HepG2 (cell line): Measurements from ENCODE around the gene PCDHGB2. TPM values are rescaled to one million over a fixed set of nuclear protein-coding genes. Genes with fewer than 3 reads are reported as not detected.
A peak's percentile ranks its signal among the peaks of the same experiment; 100 is the strongest.

Experiments
- ATAC-seq: fragments of 200-7000 bp; cut with Tn5 transposase; 3 replicates; pipeline ENCODE4 v1.9.1; 2020; ENCODE audit warnings: mild to moderate bottlenecking, moderate library complexity
- BruUV-seq: library from RNA; stranded (reverse); fragments of 400-500 nt; replicated peaks from 2 replicates; lab custom pipeline; 2021; lab: Mats Ljungman, UMichigan
- CTCF ChIA-PET: fragments of 300-600 bp; formaldehyde crosslinking; extraction: SDS; loops from one replicate; lab custom pipeline; 2021; ENCODE audit warnings: low total read pairs, inconsistent platforms, low intra/inter-chr PET ratio; lab: Yijun Ruan, JAX
- POLR2A ChIA-PET: fragments of 350-600 bp; sonication (Branson Sonifier 250); formaldehyde crosslinking; loops from one replicate; lab custom pipeline; 2020; ENCODE audit warnings: antibody characterized with exemption, inconsistent platforms; lab: Yijun Ruan, JAX
- DNase-seq: peaks from one replicate; pipeline ENCODE4 v3.0.0-alpha.2; 2015; ENCODE audit warnings: low spot score
- FAIRE-seq: peaks from 3 replicates; lab custom pipeline; 2011; peaks lifted over from hg19 to GRCh38; lab: Jason Lieb, UNC
- H2AFZ ChIP-seq: one replicate; pipeline ENCODE4 v1.6.1; 2011; ENCODE audit warnings: low read length, inconsistent platforms
- H3K27ac ChIP-seq: fragments of 300-600 bp; 3 replicates; pipeline ENCODE4 v1.8.0; 2011; ENCODE audit warnings: mixed run types, mild to moderate bottlenecking, mixed read lengths, low read length, inconsistent platforms; ENCODE audit not compliant: insufficient read depth; ENCODE audit errors: extremely low read length
- H3K27me3 ChIP-seq, 2 experiments: fragments of 200-600 bp in 1 of 2; 2 replicates in 1 of 2; 3 replicates in 1 of 2; pipeline versions ENCODE4 v1.6.0 to v1.8.0; 2011; ENCODE audit warnings: low read length in 2 of 2, mild to moderate bottlenecking in 2 of 2, moderate library complexity in 2 of 2, inconsistent platforms in 1 of 2; ENCODE audit not compliant: insufficient read depth in 2 of 2, control insufficient read depth in 1 of 2
- H3K36me3 ChIP-seq, 2 experiments: fragments of 200-600 bp in 1 of 2; replicated peaks in 1 of 2; 2 replicates in 1 of 2; 3 replicates in 1 of 2; pipeline versions ENCODE4 v1.5.1 to v1.8.0; 2011; ENCODE audit warnings: low read length in 2 of 2, inconsistent platforms in 1 of 2; ENCODE audit not compliant: insufficient read depth in 2 of 2, control insufficient read depth in 1 of 2
- H3K4me1 ChIP-seq: 2 replicates; pipeline ENCODE4 v1.5.1; 2012; ENCODE audit warnings: low read length, inconsistent platforms; ENCODE audit not compliant: insufficient read depth
- H3K4me2 ChIP-seq: 2 replicates; pipeline ENCODE4 v1.6.0; 2011; ENCODE audit warnings: low read depth, low read length, inconsistent platforms
- H3K4me3 ChIP-seq, 3 experiments: fragments of 200-600 bp in 1 of 3; sonication (generic), shearing (Covaris generic) in 1 of 3; replicated peaks in 1 of 3; 2 replicates each; pipeline ENCODE4 v1.5.1; 2011 to 2016; ENCODE audit warnings: low read length in 3 of 3, inconsistent platforms in 2 of 3, low read depth in 2 of 3, mild to moderate bottlenecking in 2 of 3, control low read depth in 1 of 3, mixed read lengths in 1 of 3; ENCODE audit not compliant: insufficient read depth in 1 of 3
- H3K79me2 ChIP-seq: one replicate; pipeline ENCODE4 v1.6.1; 2011; ENCODE audit warnings: low read length, inconsistent platforms; ENCODE audit not compliant: insufficient read depth
- H3K9ac ChIP-seq: 2 replicates; pipeline ENCODE4 v1.6.0; 2011; ENCODE audit warnings: mild to moderate bottlenecking, low read depth, low read length, inconsistent platforms; ENCODE audit not compliant: insufficient read depth
- H3K9me3 ChIP-seq: 2 replicates; pipeline ENCODE4 v1.5.1; 2012; ENCODE audit warnings: mild to moderate bottlenecking, low read length
- H4K20me1 ChIP-seq: 2 replicates; pipeline ENCODE4 v1.6.0; 2011; ENCODE audit warnings: inconsistent platforms, mild to moderate bottlenecking, low read length, moderate library complexity; ENCODE audit not compliant: insufficient read depth
- CBFB ChIP-seq: sonication (generic); formaldehyde crosslinking; IDR thresholded peaks from 2 replicates; pipeline ENCODE4 v1.4.0; 2020; ENCODE audit warnings: missing genetic modification reagents
- GMEB1 ChIP-seq: sonication (generic); formaldehyde crosslinking; IDR thresholded peaks from 2 replicates; pipeline ENCODE4 v1.5.1; 2020; ENCODE audit warnings: missing genetic modification reagents, mild to moderate bottlenecking, borderline replicate concordance
- HHEX ChIP-seq: IDR thresholded peaks from 2 replicates; pipeline ENCODE4 v1.6.1; 2016; ENCODE audit warnings: control low read depth
- HOXA9 ChIP-seq: sonication (generic); formaldehyde crosslinking; IDR thresholded peaks from 2 replicates; pipeline ENCODE4 v1.8.1; 2022; ENCODE audit warnings: missing genetic modification reagents, mild to moderate bottlenecking, moderate library complexity, borderline replicate concordance
- MIER3 ChIP-seq: IDR thresholded peaks from 2 replicates; pipeline ENCODE4 v1.6.1; 2016; ENCODE audit warnings: missing compliant biosample characterization, borderline replicate concordance
- PHF8 ChIP-seq: sonication (generic); formaldehyde crosslinking; IDR thresholded peaks from 2 replicates; pipeline ENCODE4 v1.5.0; 2020; ENCODE audit warnings: missing genetic modification reagents
- POLR2AphosphoS2 ChIP-seq: IDR thresholded peaks from 2 replicates; pipeline ENCODE4 v1.6.1; 2011; ENCODE audit warnings: low read depth, low read length, improper control_type of control experiment
- STAG1 ChIP-seq: sonication (generic); formaldehyde crosslinking; IDR thresholded peaks from 2 replicates; pipeline ENCODE4 v1.4.0; 2020; ENCODE audit warnings: missing genetic modification reagents
- ZBTB10 ChIP-seq: sonication (generic); formaldehyde crosslinking; IDR thresholded peaks from 2 replicates; pipeline ENCODE4 v1.4.0; 2020; ENCODE audit warnings: missing genetic modification reagents, borderline replicate concordance
- ZNF343 ChIP-seq: sonication (generic); formaldehyde crosslinking; IDR thresholded peaks from 2 replicates; pipeline ENCODE4 v1.4.0; 2020; ENCODE audit warnings: mild to moderate bottlenecking, missing genetic modification reagents
- ZNF770 ChIP-seq: sonication (generic); formaldehyde crosslinking; IDR thresholded peaks from 2 replicates; pipeline ENCODE4 v1.5.0; 2020; ENCODE audit warnings: mild to moderate bottlenecking, missing genetic modification reagents
- ZSCAN20 ChIP-seq: sonication (generic); formaldehyde crosslinking; IDR thresholded peaks from 2 replicates; pipeline ENCODE4 v1.4.0; 2020; ENCODE audit warnings: missing genetic modification reagents, mild to moderate bottlenecking, borderline replicate concordance
- WGBS: methylation state at CpG from one replicate; pipeline ENCODE4 v1.1.6; 2017; ENCODE audit warnings: low lambda C conversion rate; 5-methylcytosine and 5-hydroxymethylcytosine counted together
- in situ Hi-C: cut with HindIII; loops from 2 replicates; pipeline ENCODE4 v1.10.0; 2017; ENCODE audit warnings: low pct_unique_long_range_greater_than_20kb; ENCODE audit not compliant: extremely low pct_ligation_motif_present
- intact Hi-C: fragments of 100-400 bp; cut with micrococcal nuclease; formaldehyde crosslinking; loops from one replicate; pipeline ENCODE4 v1.10.0; 2022; ENCODE audit not compliant: unreplicated experiment
- polyA plus RNA-seq, 8 experiments: library from polyadenylated mRNA; depleted of rRNA in 3 of 8; stranded (reverse) in 7 of 8; unstranded in 1 of 8; fragments of >200 nt; fragmentation: Illumina TruSeq in 4 of 8; extraction: Trizol in 4 of 8; gene quantifications; 2 replicates each; pipeline versions ENCODE4 v1.2.1 to v1.2.3, GENCODE V29; 2011 to 2016; ENCODE audit warnings: low read depth in 4 of 8, missing spikeins in 1 of 8, mixed read lengths in 1 of 8; ENCODE audit not compliant: insufficient read depth in 1 of 8
- total RNA-seq, 5 experiments: library from RNA; depleted of rRNA; stranded (reverse); fragments of >200 nt; fragmentation: Illumina TruSeq; extraction: Trizol; gene quantifications; 2 replicates each; pipeline ENCODE4 v1.2.3, GENCODE V29; 2016; ENCODE audit warnings: low read depth in 1 of 5

Gene PCDHGB2
- total and polyA plus RNA-seq, 2 of the 13 experiments (the other 11 are each of a cell fraction or from before 2014, with no cell fraction given) = 0.64 to 0.82 TPM

GRCh38 chr5:141373673-141374317 lies 14.0 kb downstream of the PCDHGB2 start, which contains the start of gene PCDHGA6:
Gene PCDHGA6, plus strand, starts transcription at chr5:141373891. Its CDS starts 193 bp downstream, at chr5:141374084.
- no peak within 1 kb of the TSS for H3K27ac ChIP-seq
- H3K79me2 ChIP-seq = no peaks in the 10 kb centered on the region
- no TSS peak for BruUV-seq
- no peak within 1 kb of the TSS for H3K9ac ChIP-seq
- no peaks in the 10 kb centered on the region for H3K36me3 ChIP-seq
- H3K4me2 ChIP-seq = no peak within 1 kb of the TSS
- DNase-seq (no peak), FAIRE-seq (no peak), ATAC-seq (no peak)
- no peaks in the 10 kb centered on the region for H4K20me1 ChIP-seq
- POLR2A ChIA-PET = no interaction called here
- H3K9me3 ChIP-seq = peaks cover 53% of the 10 kb centered on the region
- H3K27me3 ChIP-seq = no peaks in the 10 kb centered on the region
- no peak within 1 kb of the TSS for H3K4me3 ChIP-seq
- in situ Hi-C loops (no loop called here), intact Hi-C loops (no loop called here)
- no peaks in the 10 kb centered on the region for H3K4me1 ChIP-seq
- no peak for TF ChIP-seq GMEB1 (CRISPR knock-in tag)
- no peak for TF ChIP-seq HOXA9
- TF ChIP-seq STAG1 (CRISPR knock-in tag) = peak; percentile 30; the same call in 1 of the 2 replicates
- WGBS = 72% methylated on average over 22 of the region's 27 CpGs
- H2AFZ ChIP-seq = no peak within 1 kb of the TSS
- CTCF ChIA-PET = no interaction called here

- in situ Hi-C loops (no loop called here), intact Hi-C loops (no loop called here)
- Histone ChIP-seq H3K79me2 (no peaks in the 10 kb centered on the region), H3K36me3 (no peaks in the 10 kb centered on the region), H2AFZ (no peak overlapping the region), H3K27ac (no peak overlapping the region), H4K20me1 (no peaks in the 10 kb centered on the region), H3K4me1 (no peaks in the 10 kb centered on the region), H3K4me3 (no peak overlapping the region), H3K9me3 (peaks cover 53% of the 10 kb centered on the region), H3K9ac (no peak overlapping the region), H3K27me3 (no peaks in the 10 kb centered on the region), H3K4me2 (no peak overlapping the region)
- no peak for DNase-seq
- POLR2A ChIA-PET = no interaction called here
- CTCF ChIA-PET = no interaction called here
- FAIRE-seq = no peak
- no peak for ATAC-seq
- WGBS = 32% methylated on average over 4 of the region's 14 CpGs
- no TSS peak for BruUV-seq
- no peak for TF ChIP-seq POLR2AphosphoS2
- TF ChIP-seq ZNF343 (CRISPR knock-in tag) = no peak
- TF ChIP-seq ZSCAN20 (CRISPR knock-in tag) = no peak
- TF ChIP-seq ZNF770 (CRISPR knock-in tag) = no peak
- TF ChIP-seq PHF8 (CRISPR knock-in tag) = no peak
- TF ChIP-seq MIER3 (CRISPR knock-in tag) = no peak
- no peak for TF ChIP-seq ZBTB10 (CRISPR knock-in tag)
- no peak for TF ChIP-seq CBFB
- TF ChIP-seq HHEX (CRISPR knock-in tag) = no peak
Observed at GRCh38 chr5:141374627-141375026, 14.8 kb downstream of the PCDHGB2 start.
